ENCODE results near the gene OR2AG2.

- TF ChIP-seq CTCF (IDR thresholded peaks at IDR 0.05; ENCODE audit: insufficient read depth, low read depth, low read length) = no peak
- TF ChIP-seq EZH2 (IDR thresholded peaks at IDR 0.05; ENCODE audit: insufficient read depth, low read length) = no peak
Observed at GRCh38 chr11:6717426-6717825, 54.4 kb downstream of the OR2AG2 start.
